Keratinocyte (primary cell): ENCODE results near the gene POLE. TPM values are rescaled to one million over a fixed set of nuclear protein-coding genes. Genes with fewer than 3 reads are reported as not detected.

Experiments
- DNase-seq: peaks from one replicate; pipeline ENCODE4 v3.0.0-alpha.2; 2011; ENCODE audit warnings: low read depth, missing footprints, low spot score
- FAIRE-seq: peaks from 2 replicates; lab custom pipeline; 2011; peaks lifted over from hg19 to GRCh38; lab: Jason Lieb, UNC
- H2AFZ ChIP-seq: 2 replicates; pipeline ENCODE4 v1.6.0; 2012; ENCODE audit warnings: low read length, control low read depth, inconsistent platforms; ENCODE audit not compliant: control insufficient read depth
- H3K27ac ChIP-seq: 2 replicates; pipeline ENCODE4 v1.5.1; 2011; ENCODE audit warnings: low read length; ENCODE audit not compliant: control insufficient read depth, insufficient read depth
- H3K27me3 ChIP-seq: 3 replicates; pipeline ENCODE4 v1.6.0; 2011; ENCODE audit warnings: low read length; ENCODE audit not compliant: control insufficient read depth, insufficient read depth; ENCODE audit errors: extremely low read depth
- H3K36me3 ChIP-seq, 2 experiments: 2 replicates in 1 of 2; 3 replicates in 1 of 2; pipeline ENCODE4 v1.5.1; 2011; ENCODE audit warnings: low read length in 2 of 2, mild to moderate bottlenecking in 1 of 2; ENCODE audit not compliant: control insufficient read depth in 2 of 2, insufficient read depth in 2 of 2; ENCODE audit errors: extremely low read depth in 1 of 2
- H3K4me1 ChIP-seq: 3 replicates; pipeline ENCODE4 v1.5.1; 2011; ENCODE audit warnings: low read length; ENCODE audit not compliant: control insufficient read depth, insufficient read depth; ENCODE audit errors: extremely low read depth
- H3K4me2 ChIP-seq: 3 replicates; pipeline ENCODE4 v1.6.0; 2011; ENCODE audit warnings: low read depth, low read length; ENCODE audit not compliant: control insufficient read depth, insufficient read depth; ENCODE audit errors: extremely low read depth
- H3K4me3 ChIP-seq, 3 experiments: fragments of 200-600 bp in 1 of 3; sonication (generic) in 1 of 3; 2 replicates in 2 of 3; 3 replicates in 1 of 3; pipeline ENCODE4 v1.5.1; 2011 to 2016; ENCODE audit warnings: low read length in 3 of 3, mild to moderate bottlenecking in 3 of 3, control low read depth in 2 of 3, inconsistent platforms in 1 of 3, low read depth in 1 of 3, mixed read lengths in 1 of 3, mixed run types in 1 of 3, moderate library complexity in 1 of 3; ENCODE audit not compliant: control insufficient read depth in 2 of 3, insufficient read depth in 2 of 3; ENCODE audit errors: extremely low read depth in 1 of 3
- H3K79me2 ChIP-seq: 2 replicates; pipeline ENCODE4 v1.6.0; 2012; ENCODE audit warnings: low read length; ENCODE audit not compliant: control insufficient read depth, insufficient read depth
- H3K9ac ChIP-seq: 3 replicates; pipeline ENCODE4 v1.6.0; 2011; ENCODE audit warnings: low read length; ENCODE audit not compliant: control insufficient read depth, insufficient read depth; ENCODE audit errors: extremely low read depth
- H3K9me1 ChIP-seq: 3 replicates; pipeline ENCODE4 v1.6.0; 2011; ENCODE audit warnings: low read length; ENCODE audit not compliant: control insufficient read depth, insufficient read depth; ENCODE audit errors: extremely low read depth
- H3K9me3 ChIP-seq: 2 replicates; pipeline ENCODE4 v1.5.1; 2012; ENCODE audit warnings: low read depth, low read length; ENCODE audit not compliant: control insufficient read depth
- H4K20me1 ChIP-seq: 3 replicates; pipeline ENCODE4 v1.6.0; 2011; ENCODE audit warnings: low read length; ENCODE audit not compliant: control insufficient read depth, insufficient read depth; ENCODE audit errors: extremely low read depth
- CTCF ChIP-seq, 3 experiments: IDR thresholded peaks in 1 of 3; conservative IDR thresholded peaks in 1 of 3; optimal IDR thresholded peaks in 1 of 3; 2 replicates in 2 of 3; 3 replicates in 1 of 3; pipeline versions ENCODE3 to v1.5.1; 2011; ENCODE audit warnings: low read length in 3 of 3, mild to moderate bottlenecking in 3 of 3, moderate library complexity in 2 of 3, control low read depth in 1 of 3, inconsistent platforms in 1 of 3; ENCODE audit not compliant: insufficient read depth in 2 of 3; ENCODE audit errors: extremely low read depth in 1 of 3
- EZH2 ChIP-seq: IDR thresholded peaks from one replicate; pipeline ENCODE4 v1.6.1; 2012; ENCODE audit warnings: inconsistent platforms, mild to moderate bottlenecking, low read length, moderate library complexity
- dilution Hi-C: fragments of 300-500 bp; cut with MboI; formaldehyde crosslinking; loops from one replicate; pipeline ENCODE4 v1.7.0; 2020; ENCODE audit warnings: low sequenced_read_pairs; ENCODE audit not compliant: extremely low pct_ligation_motif_present
- polyA plus RNA-seq, 5 experiments: library from polyadenylated mRNA; depleted of rRNA in 3 of 5; stranded (reverse) in 3 of 5; stranded (forward) in 1 of 5; unstranded in 1 of 5; fragments of >200 nt; gene quantifications; 1 replicate in 1 of 5; 2 replicates in 3 of 5; 3 replicates in 1 of 5; pipeline versions ENCODE4 v1.2.1 to v1.2.3, GENCODE V29; 2011 to 2012; ENCODE audit warnings: missing spikeins in 2 of 5, low read depth in 1 of 5, low replicate concordance in 1 of 5

POLE gene
- polyA plus RNA-seq, 1 donor (not counting 4 experiments of a cell fraction or from before 2014, with no cell fraction given) = 14.8 TPM

- Histone ChIP-seq H4K20me1 (no peaks in the 10 kb centered on the region), H3K4me3 (no peak overlapping the region), H3K79me2 (no peaks in the 10 kb centered on the region), H3K9ac (no peak overlapping the region), H3K27me3 (no peaks in the 10 kb centered on the region), H3K4me2 (no peak overlapping the region), H3K9me1 (no peaks in the 10 kb centered on the region), H3K4me1 (no peaks in the 10 kb centered on the region), H2AFZ (no peak overlapping the region), H3K9me3 (no peaks in the 10 kb centered on the region), H3K27ac (no peak overlapping the region), H3K36me3 (peaks cover 0 to 11% of the 10 kb centered on the region in 2 experiments)
- no peak for DNase-seq
- no peak for TF ChIP-seq EZH2
- dilution Hi-C loops = no loop called here
- no peak for FAIRE-seq
These were observed 16.5 kb upstream of the POLE start for GRCh38 chr12:132703641-132704040.

- H3K9me1 ChIP-seq = no peaks in the 10 kb centered on the region
- dilution Hi-C loops = no loop called here
These were observed 15.5 kb upstream of the POLE start for GRCh38 chr12:132702640-132703039.

More at GRCh38 chr12:132702640-132703039, 15.5 kb upstream of the POLE start:
- Histone ChIP-seq H3K79me2 (no peaks in the 10 kb centered on the region), H3K27ac (no peak overlapping the region), H3K4me1 (no peaks in the 10 kb centered on the region), H3K36me3 (peaks cover 0 to 11% of the 10 kb centered on the region in 2 experiments), H3K9ac (no peak overlapping the region), H4K20me1 (no peaks in the 10 kb centered on the region), H3K27me3 (no peaks in the 10 kb centered on the region), H3K4me3 (no peak overlapping the region), H2AFZ (no peak overlapping the region), H3K4me2 (no peak overlapping the region), H3K9me3 (no peaks in the 10 kb centered on the region)
- DNase-seq = no peak
- no peak for FAIRE-seq
- TF ChIP-seq CTCF (optimal IDR thresholded peaks at IDR 0.05 in 1 of 3, IDR thresholded peaks at IDR 0.05 in 1 of 3, conservative IDR thresholded peaks at IDR 0.05 in 1 of 3; ENCODE audit: extremely low read depth in 1 of 3, insufficient read depth in 2 of 3, low read length in 3 of 3) (no peak), EZH2 (no peak)
